Pulmonary artery endothelial cell (primary cell): ENCODE results near the gene ARHGEF28. TPM values are rescaled to one million over a fixed set of nuclear protein-coding genes. Genes with fewer than 3 reads are reported as not detected.

Experiments used
- DNase-seq: peaks from one replicate; pipeline ENCODE4 v3.0.0-alpha.2; 2011; ENCODE audit warnings: low read depth, low spot score
- total RNA-seq: library from RNA; depleted of rRNA; stranded (reverse); fragments of >200 nt; gene quantifications from 2 replicates; pipeline ENCODE4 v1.2.3, GENCODE V29; 2014

ARHGEF28 gene
- total RNA-seq, 1 donor from 2014 or later = 74.8 TPM

GRCh38 chr5:73655521-73656160 lies 29.6 kb downstream of the ARHGEF28 start:
- no peak for DNase-seq

GRCh38 chr5:73661753-73662152 lies 35.8 kb downstream of the ARHGEF28 start:
- DNase-seq = no peak

GRCh38 chr5:73663161-73663859 lies 37.3 kb downstream of the ARHGEF28 start:
- DNase-seq = no peak

GRCh38 chr5:73663860-73664240 lies 37.9 kb downstream of the ARHGEF28 start:
- no peak for DNase-seq

GRCh38 chr5:73664796-73665195 lies 38.8 kb downstream of the ARHGEF28 start:
- DNase-seq = no peak

GRCh38 chr5:73666891-73667290 lies 40.9 kb downstream of the ARHGEF28 start:
- no peak for DNase-seq

- no peak for DNase-seq
Measured at GRCh38 chr5:73668017-73668416, 42.0 kb downstream of the ARHGEF28 start.

- DNase-seq = no peak
Measured at GRCh38 chr5:73668486-73669111, 42.6 kb downstream of the ARHGEF28 start.

GRCh38 chr5:73670731-73671130 lies 44.7 kb downstream of the ARHGEF28 start:
- no peak for DNase-seq

- DNase-seq = no peak
Measured at GRCh38 chr5:73672132-73672531, 46.1 kb downstream of the ARHGEF28 start.

- peak; percentile 74 for DNase-seq
Measured at GRCh38 chr5:73673161-73673591, 47.2 kb downstream of the ARHGEF28 start.

GRCh38 chr5:73674669-73675004 lies 48.6 kb downstream of the ARHGEF28 start:
- DNase-seq = no peak

GRCh38 chr5:73678322-73678740 lies 52.3 kb downstream of the ARHGEF28 start:
- no peak for DNase-seq

GRCh38 chr5:73678807-73679206 lies 52.8 kb downstream of the ARHGEF28 start:
- no peak for DNase-seq

GRCh38 chr5:73682176-73682575 lies 56.2 kb downstream of the ARHGEF28 start:
- no peak for DNase-seq

GRCh38 chr5:73684691-73685090 lies 58.7 kb downstream of the ARHGEF28 start:
- no peak for DNase-seq

- no peak for DNase-seq
Measured at GRCh38 chr5:73686912-73687311, 60.9 kb downstream of the ARHGEF28 start.

- no peak for DNase-seq
Measured at GRCh38 chr5:73687357-73687756, 61.4 kb downstream of the ARHGEF28 start.

GRCh38 chr5:73690015-73690414 lies 64.0 kb downstream of the ARHGEF28 start:
- no peak for DNase-seq

GRCh38 chr5:73691302-73692080 lies 65.5 kb downstream of the ARHGEF28 start:
- no peak for DNase-seq

- DNase-seq = no peak
Measured at GRCh38 chr5:73692166-73692640, 66.2 kb downstream of the ARHGEF28 start.

- no peak for DNase-seq
Measured at GRCh38 chr5:73692981-73693380, 67.0 kb downstream of the ARHGEF28 start.
